Hippocampal formation (tissue), 2 donors: ENCODE results near the gene SLCO2A1.
A peak's percentile ranks its signal among the peaks of the same experiment; 100 is the strongest.

ENCODE experiments used
- DNase-seq, 2 donors: peaks; one replicate each; lab custom pipeline; 2025; lab: John Stamatoyannopoulos, UW

Gene SLCO2A1

GRCh38 chr3:133949438-133949837 is 80.3 kb downstream of the SLCO2A1 start:
- no peak for DNase-seq

- no peak for DNase-seq
Measured at GRCh38 chr3:133948996-133949395, 80.7 kb downstream of the SLCO2A1 start.

- no peak for DNase-seq
Measured at GRCh38 chr3:133948131-133948810, 81.5 kb downstream of the SLCO2A1 start.

GRCh38 chr3:133945381-133946095 is 84.2 kb downstream of the SLCO2A1 start:
- DNase-seq = no peak

GRCh38 chr3:133944641-133945380 is 84.9 kb downstream of the SLCO2A1 start:
- no peak for DNase-seq

- DNase-seq = no peak
Measured at GRCh38 chr3:133944181-133944580, 85.5 kb downstream of the SLCO2A1 start.

GRCh38 chr3:133943639-133944141 is 86.0 kb downstream of the SLCO2A1 start:
- DNase-seq = no peak

GRCh38 chr3:133943031-133943535 is 86.6 kb downstream of the SLCO2A1 start:
- DNase-seq = no peak

- DNase-seq = no peak
Measured at GRCh38 chr3:133941415-133941821, 88.3 kb downstream of the SLCO2A1 start.

- no peak for DNase-seq
Measured at GRCh38 chr3:133940536-133940935, 89.2 kb downstream of the SLCO2A1 start.

- no peak for DNase-seq
Measured at GRCh38 chr3:133939463-133939835, 90.3 kb downstream of the SLCO2A1 start.

GRCh38 chr3:133938770-133939462 is 90.8 kb downstream of the SLCO2A1 start:
- DNase-seq = peak in 1 of 2 donors; percentile 40

- DNase-seq = peak in 1 of 2 donors; percentile 55
Measured at GRCh38 chr3:133937756-133938601, 91.7 kb downstream of the SLCO2A1 start.

GRCh38 chr3:133937061-133937686 is 92.6 kb downstream of the SLCO2A1 start:
- no peak for DNase-seq

GRCh38 chr3:133935843-133936769 is 93.6 kb downstream of the SLCO2A1 start:
- DNase-seq = no peak

- DNase-seq = no peak
Measured at GRCh38 chr3:133934996-133935842, 94.5 kb downstream of the SLCO2A1 start.

- no peak for DNase-seq
Measured at GRCh38 chr3:133934073-133934970, 95.4 kb downstream of the SLCO2A1 start.
